ENCODE measurements around the gene CDC37L1.

DNA sequence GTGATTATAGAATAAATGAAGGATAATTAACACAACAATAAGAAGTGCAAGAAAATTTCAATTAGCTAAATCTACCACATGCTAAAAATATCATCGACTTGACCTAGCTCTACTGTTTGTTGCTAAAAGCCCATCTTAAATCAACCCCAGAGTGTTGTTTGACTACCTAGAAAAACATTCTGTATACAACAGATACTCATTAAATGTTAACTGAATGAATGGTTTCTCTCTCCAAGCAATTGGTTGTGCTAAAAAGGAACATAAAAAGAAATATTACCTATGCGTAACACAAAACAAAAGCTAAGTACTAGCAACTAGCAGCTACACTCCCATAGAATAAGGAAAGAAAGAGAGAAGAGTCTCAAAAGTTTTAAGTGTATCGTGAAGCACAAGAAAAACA lies 22.7 kb upstream of the CDC37L1 start:
- TF ChIP-seq, protein P1, sequence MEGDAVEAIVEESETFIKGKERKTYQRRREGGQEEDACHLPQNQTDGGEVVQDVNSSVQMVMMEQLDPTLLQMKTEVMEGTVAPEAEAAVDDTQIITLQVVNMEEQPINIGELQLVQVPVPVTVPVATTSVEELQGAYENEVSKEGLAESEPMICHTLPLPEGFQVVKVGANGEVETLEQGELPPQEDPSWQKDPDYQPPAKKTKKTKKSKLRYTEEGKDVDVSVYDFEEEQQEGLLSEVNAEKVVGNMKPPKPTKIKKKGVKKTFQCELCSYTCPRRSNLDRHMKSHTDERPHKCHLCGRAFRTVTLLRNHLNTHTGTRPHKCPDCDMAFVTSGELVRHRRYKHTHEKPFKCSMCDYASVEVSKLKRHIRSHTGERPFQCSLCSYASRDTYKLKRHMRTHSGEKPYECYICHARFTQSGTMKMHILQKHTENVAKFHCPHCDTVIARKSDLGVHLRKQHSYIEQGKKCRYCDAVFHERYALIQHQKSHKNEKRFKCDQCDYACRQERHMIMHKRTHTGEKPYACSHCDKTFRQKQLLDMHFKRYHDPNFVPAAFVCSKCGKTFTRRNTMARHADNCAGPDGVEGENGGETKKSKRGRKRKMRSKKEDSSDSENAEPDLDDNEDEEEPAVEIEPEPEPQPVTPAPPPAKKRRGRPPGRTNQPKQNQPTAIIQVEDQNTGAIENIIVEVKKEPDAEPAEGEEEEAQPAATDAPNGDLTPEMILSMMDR (IDR thresholded peaks at IDR 0.05): no peak
- TF ChIP-seq EP300 (IDR thresholded peaks at IDR 0.05): no peak
